H1 (cell line): Measurements from ENCODE around the gene KIAA1328. TPM values are rescaled to one million over a fixed set of nuclear protein-coding genes. Genes with fewer than 3 reads are reported as not detected.

ENCODE experiments used
- CTCF ChIA-PET: fragments of 300-600 bp; sonication (Branson Sonifier 250); formaldehyde crosslinking; loops from one replicate; lab custom pipeline; 2021; ENCODE audit not compliant: partially characterized antibody; lab: Charles Lee
- POLR2A ChIA-PET: fragments of 300-600 bp; sonication (Branson Sonifier 250); formaldehyde crosslinking; loops from one replicate; lab custom pipeline; 2021; ENCODE audit warnings: inconsistent platforms; ENCODE audit not compliant: partially characterized antibody; lab: Charles Lee
- DNase-seq, 2 experiments: peaks; one replicate each; pipeline versions ENCODE4 v3.0.0 to v3.0.0-alpha.2; 2010 to 2022; ENCODE audit warnings: low spot score in 2 of 2, low read depth in 1 of 2, mixed read lengths in 1 of 2
- FAIRE-seq: peaks from 2 replicates; lab custom pipeline; 2011; peaks lifted over from hg19 to GRCh38; lab: Jason Lieb, UNC
- H2AFZ ChIP-seq: 2 replicates; pipeline ENCODE4 v1.8.1; 2012; ENCODE audit warnings: low read length, inconsistent platforms
- H2AK5ac ChIP-seq: 2 replicates; pipeline ENCODE4 v1.6.1; 2013; ENCODE audit warnings: low read depth, low read length
- H2BK120ac ChIP-seq: replicated peaks from 2 replicates; pipeline ENCODE3; 2013; ENCODE audit warnings: low read depth, low read length, inconsistent platforms
- H2BK12ac ChIP-seq: 2 replicates; pipeline ENCODE4 v1.6.1; 2013; ENCODE audit warnings: low read depth, low read length
- H2BK15ac ChIP-seq: 2 replicates; pipeline ENCODE4 v1.6.1; 2013; ENCODE audit warnings: low read length
- H2BK20ac ChIP-seq: 2 replicates; pipeline ENCODE4 v1.6.1; 2013; ENCODE audit warnings: low read length
- H2BK5ac ChIP-seq: 2 replicates; pipeline ENCODE4 v1.6.1; 2013; ENCODE audit warnings: low read depth, low read length
- H3K14ac ChIP-seq: 2 replicates; pipeline ENCODE4 v1.6.1; 2013; ENCODE audit warnings: inconsistent platforms; ENCODE audit not compliant: insufficient read length
- H3K18ac ChIP-seq: 2 replicates; pipeline ENCODE4 v1.6.1; 2013; ENCODE audit warnings: low read length; ENCODE audit errors: extremely low read depth
- H3K23ac ChIP-seq: 2 replicates; pipeline ENCODE4 v1.6.1; 2013; ENCODE audit warnings: inconsistent platforms; ENCODE audit not compliant: insufficient read length
- H3K23me2 ChIP-seq: 2 replicates; pipeline ENCODE4 v1.6.1; 2013; ENCODE audit warnings: low read depth, low read length
- H3K27ac ChIP-seq: 2 replicates; pipeline ENCODE4 v1.6.1; 2011; ENCODE audit warnings: low read depth, low read length, inconsistent platforms
- H3K27me3 ChIP-seq, 4 experiments: replicated peaks in 1 of 4; 1 replicate in 1 of 4; 2 replicates in 3 of 4; pipeline versions ENCODE4 v1.6.1 to v1.8.1; 2011 to 2013; ENCODE audit warnings: low read length in 3 of 4, mild to moderate bottlenecking in 3 of 4, inconsistent platforms in 2 of 4, mixed read lengths in 2 of 4, moderate library complexity in 1 of 4; ENCODE audit not compliant: control insufficient read depth in 3 of 4, insufficient read depth in 3 of 4; ENCODE audit errors: extremely low read depth in 1 of 4
- H3K36me3 ChIP-seq, 4 experiments: 2 replicates each; pipeline versions ENCODE4 v1.6.1 to v1.8.1; 2011 to 2013; ENCODE audit warnings: mild to moderate bottlenecking in 4 of 4, low read length in 3 of 4, moderate library complexity in 2 of 4, control low read depth in 1 of 4, inconsistent platforms in 1 of 4; ENCODE audit not compliant: insufficient read depth in 4 of 4, control insufficient read depth in 2 of 4
- H3K4ac ChIP-seq: replicated peaks from 2 replicates; pipeline ENCODE3; 2013; ENCODE audit warnings: low read length, low read depth, mixed read lengths, inconsistent platforms; ENCODE audit not compliant: insufficient read length
- H3K4me1 ChIP-seq, 4 experiments: replicated peaks in 1 of 4; 1 replicate in 1 of 4; 2 replicates in 3 of 4; pipeline versions ENCODE4 v1.6.1 to v1.8.1; 2011 to 2013; ENCODE audit warnings: low read length in 3 of 4, inconsistent platforms in 2 of 4, mixed read lengths in 1 of 4; ENCODE audit not compliant: insufficient read depth in 4 of 4, control insufficient read depth in 3 of 4
- H3K4me2 ChIP-seq, 2 experiments: 2 replicates each; pipeline versions ENCODE4 v1.6.1 to v1.8.1; 2011 to 2013; ENCODE audit warnings: low read depth in 2 of 2, low read length in 2 of 2, control low read depth in 1 of 2, inconsistent platforms in 1 of 2, mild to moderate bottlenecking in 1 of 2; ENCODE audit not compliant: insufficient read depth in 1 of 2
- H3K4me3 ChIP-seq, 4 experiments: fragments of 200-600, 300-600 bp in 1 of 4; sonication (generic), shearing (Covaris generic), sonication (Bioruptor Twin) in 1 of 4; 2 replicates each; pipeline versions ENCODE4 v1.5.1 to v1.8.1; 2011 to 2016; ENCODE audit warnings: low read length in 4 of 4, low read depth in 3 of 4, control low read depth in 2 of 4, inconsistent platforms in 2 of 4, mild to moderate bottlenecking in 2 of 4, mixed read lengths in 1 of 4, moderate library complexity in 1 of 4; ENCODE audit not compliant: insufficient read depth in 2 of 4; ENCODE audit errors: extremely low read depth in 1 of 4
- H3K56ac ChIP-seq: replicated peaks from 2 replicates; pipeline ENCODE3; 2013; ENCODE audit warnings: low read depth, mild to moderate bottlenecking, mixed read lengths, low read length, inconsistent platforms; ENCODE audit not compliant: insufficient read length
- H3K79me1 ChIP-seq: 2 replicates; pipeline ENCODE4 v1.6.1; 2013; ENCODE audit warnings: low read depth, low read length, control low read depth
- H3K79me2 ChIP-seq, 2 experiments: 2 replicates each; pipeline versions ENCODE4 v1.6.1 to v1.8.1; 2012 to 2013; ENCODE audit warnings: low read length in 2 of 2, mild to moderate bottlenecking in 2 of 2, inconsistent platforms in 1 of 2; ENCODE audit not compliant: insufficient read depth in 2 of 2, control insufficient read depth in 1 of 2
- H3K9ac ChIP-seq, 4 experiments: replicated peaks in 1 of 4; 1 replicate in 1 of 4; 2 replicates in 3 of 4; pipeline versions ENCODE4 v1.6.1 to v1.8.1; 2011 to 2013; ENCODE audit warnings: low read depth in 3 of 4, low read length in 3 of 4, control low read depth in 2 of 4, mild to moderate bottlenecking in 2 of 4, moderate library complexity in 2 of 4, inconsistent platforms in 1 of 4; ENCODE audit errors: extremely low read depth in 1 of 4
- H3K9me3 ChIP-seq, 2 experiments: 2 replicates each; pipeline versions ENCODE4 v1.6.1 to v1.8.1; 2012 to 2013; ENCODE audit warnings: mild to moderate bottlenecking in 2 of 2, moderate library complexity in 2 of 2, control low read depth in 1 of 2, inconsistent platforms in 1 of 2, low read depth in 1 of 2, low read length in 1 of 2, mixed read lengths in 1 of 2; ENCODE audit not compliant: insufficient read depth in 2 of 2
- H4K20me1 ChIP-seq, 2 experiments: replicated peaks in 1 of 2; 2 replicates each; pipeline versions ENCODE3 to v1.8.1; 2011 to 2013; ENCODE audit warnings: inconsistent platforms in 2 of 2, low read length in 2 of 2, mild to moderate bottlenecking in 1 of 2; ENCODE audit not compliant: insufficient read depth in 2 of 2, control insufficient read depth in 1 of 2
- H4K5ac ChIP-seq: 2 replicates; pipeline ENCODE4 v1.6.1; 2013; ENCODE audit warnings: low read length, low read depth, mixed read lengths, inconsistent platforms; ENCODE audit not compliant: insufficient read length
- H4K8ac ChIP-seq: 2 replicates; pipeline ENCODE4 v1.8.0; 2013; ENCODE audit warnings: mild to moderate bottlenecking, moderate library complexity, low read length, inconsistent platforms; ENCODE audit not compliant: insufficient read depth; ENCODE audit errors: extremely low read depth
- H4K91ac ChIP-seq: replicated peaks from 2 replicates; pipeline ENCODE3; 2013; ENCODE audit warnings: low read length, mixed read lengths, inconsistent platforms; ENCODE audit not compliant: insufficient read length
- CHD1 ChIP-seq: IDR thresholded peaks from 2 replicates; pipeline ENCODE4 v1.6.1; 2012; ENCODE audit warnings: low read depth, low read length, improper control_type of control experiment
- CTBP2 ChIP-seq: IDR thresholded peaks from 2 replicates; pipeline ENCODE4 v1.7.0; 2011; ENCODE audit warnings: borderline replicate concordance, mild to moderate bottlenecking, moderate library complexity, mixed read lengths, low read length; ENCODE audit not compliant: insufficient read depth, insufficient read length
- E2F6 ChIP-seq: IDR thresholded peaks from 2 replicates; pipeline ENCODE4 v1.6.1; 2012; ENCODE audit warnings: inconsistent platforms
- EP300 ChIP-seq, 2 experiments: IDR thresholded peaks; 1 replicate in 1 of 2; 2 replicates in 1 of 2; pipeline ENCODE4 v1.6.1; 2011 to 2012; ENCODE audit warnings: low read depth in 2 of 2, low read length in 2 of 2, mild to moderate bottlenecking in 2 of 2, borderline replicate concordance in 1 of 2, inconsistent platforms in 1 of 2, moderate library complexity in 1 of 2
- FOSL1 ChIP-seq: IDR thresholded peaks from 2 replicates; pipeline ENCODE4 v1.6.1; 2011; ENCODE audit warnings: mild to moderate bottlenecking, low read depth, low read length, moderate library complexity; ENCODE audit not compliant: insufficient read depth
- JUN ChIP-seq: IDR thresholded peaks from 2 replicates; pipeline ENCODE4 v1.6.1; 2011; ENCODE audit warnings: low read depth, mild to moderate bottlenecking, improper control_type of control experiment, low read length
- MAX ChIP-seq: IDR thresholded peaks from 2 replicates; pipeline ENCODE4 v1.6.1; 2012; ENCODE audit warnings: inconsistent platforms
- PHF8 ChIP-seq: fragments of 200-600 bp; sonication (generic); conservative IDR thresholded peaks from 2 replicates; pipeline ENCODE4 v1.7.1; 2012; ENCODE audit warnings: low read depth, mild to moderate bottlenecking, inconsistent platforms, low read length, moderate library complexity
- TBP ChIP-seq: IDR thresholded peaks from 2 replicates; pipeline ENCODE4 v1.6.1; 2011; ENCODE audit warnings: low read depth, low read length, improper control_type of control experiment
- TCF12 ChIP-seq: IDR thresholded peaks from 2 replicates; pipeline ENCODE4 v1.6.1; 2011; ENCODE audit warnings: low read depth, mild to moderate bottlenecking, low read length
- TEAD4 ChIP-seq: IDR thresholded peaks from 2 replicates; pipeline ENCODE4 v1.6.1; 2012; ENCODE audit warnings: low read depth, low read length, inconsistent platforms, mixed read lengths
- YY1 ChIP-seq: IDR thresholded peaks from 2 replicates; pipeline ENCODE4 v1.6.1; 2011; ENCODE audit warnings: low read depth, mild to moderate bottlenecking, low read length
- ZNF274 ChIP-seq: IDR thresholded peaks from 2 replicates; pipeline ENCODE4 v1.7.0; 2012; ENCODE audit warnings: low read length, borderline replicate concordance; ENCODE audit errors: extremely low read depth
- WGBS, 2 experiments: shearing (Covaris generic) in 1 of 2; methylation state at CpG; one replicate each; pipeline versions ENCODE4 v1.1.6 to v1.1.7; 2013 to 2015; ENCODE audit warnings: low lambda C conversion rate in 2 of 2, mixed read lengths in 2 of 2, inconsistent platforms in 1 of 2, low coverage in 1 of 2, missing lambda C conversion rate in 1 of 2; ENCODE audit not compliant: insufficient replicate concordance in 2 of 2, insufficient coverage in 1 of 2, insufficient read length in 1 of 2; ENCODE audit errors: extremely low coverage in 1 of 2, missing lambda C conversion rate in 1 of 2; 5-methylcytosine and 5-hydroxymethylcytosine counted together
- polyA plus RNA-seq, 7 experiments: library from polyadenylated mRNA; depleted of rRNA in 3 of 7; stranded (reverse) in 5 of 7; unstranded in 2 of 7; fragments of >200 nt in 5 of 7; fragments of 200-250 nt in 2 of 7; gene quantifications; 1 replicate in 5 of 7; 2 replicates in 1 of 7; 4 replicates in 1 of 7; pipeline versions ENCODE4 v1.2.1 to v1.2.3, GENCODE V29; 2011 to 2013; ENCODE audit warnings: missing spikeins in 2 of 7, mixed read lengths in 2 of 7
- total RNA-seq: library from RNA; stranded (reverse); fragmentation: NEBNext Ultra II Directional; extraction: Animal tissue kit (Norgen Biotek cat#: 25700); gene quantifications from 2 replicates; pipeline ENCODE4 v1.2.1, GENCODE V29; 2021

Gene KIAA1328
- total and polyA plus RNA-seq, 2 of the 8 experiments (the other 6 are each of a cell fraction or from before 2014, with no cell fraction given) = 2.6 to 5.7 TPM

- no peak overlapping the region for H3K4me2 ChIP-seq
- no peak overlapping the region for H3K23ac ChIP-seq
- no peak overlapping the region for H3K14ac ChIP-seq
- H3K79me2 ChIP-seq = no peaks in the 10 kb centered on the region
- DNase-seq (no peak), FAIRE-seq (no peak)
- no peak overlapping the region for H3K18ac ChIP-seq
- TF ChIP-seq CTBP2 = no peak
- no peak for TF ChIP-seq PHF8
- no peak for TF ChIP-seq CHD1
- no peak for TF ChIP-seq TEAD4
- no peak for TF ChIP-seq JUN
- no peak for TF ChIP-seq YY1
- TF ChIP-seq TBP = no peak
- TF ChIP-seq MAX = no peak
- no peak for TF ChIP-seq TCF12
- TF ChIP-seq E2F6 = no peak
- TF ChIP-seq EP300 (IDR thresholded peaks at IDR 0.05; ENCODE audit: borderline replicate concordance in 1 of 2, low read depth in 2 of 2, low read length in 2 of 2) = no peak
- TF ChIP-seq FOSL1 = no peak
- TF ChIP-seq ZNF274 = no peak
- TF ChIP-seq, all 59 proteins: peak for 0
- H2AK5ac ChIP-seq = no peak overlapping the region
- H2BK12ac ChIP-seq = no peak overlapping the region
- no peak overlapping the region for H2AFZ ChIP-seq
- H3K23me2 ChIP-seq = no peaks in the 10 kb centered on the region
- H3K9ac ChIP-seq = no peak overlapping the region
- 98% methylated on average over 9 of the region's 9 CpGs; no CpG with 5 or more reads in 1 of the 2 experiments for WGBS, 2 experiments
- H4K20me1 ChIP-seq = no peaks in the 10 kb centered on the region
- no peak overlapping the region for H4K5ac ChIP-seq
- H2BK120ac ChIP-seq = no peak overlapping the region
- H3K4me1 ChIP-seq = 0 out of 7 replicates have a peak, but pooled peaks cover 0 to 2% (median 0%) of the 10 kb centered on the region in 4 experiments
- peaks cover 4 to 9% of the 10 kb centered on the region in 2 experiments; a peak in 3 of 4 replicates for H3K9me3 ChIP-seq
- POLR2A ChIA-PET = interaction anchor here (1.2 kb wide), 1 partner anchor 12 kb away, joined by 3 read pairs; no protein-coding TSS in a partner anchor
- CTCF ChIA-PET = interaction anchor here (1.0 to 3.7 kb wide), 2 partner anchors 18 to 59 kb away, joined by 3 to 12 read pairs; no protein-coding TSS in a partner anchor
- peaks cover 0 to 10% (median 0%) of the 10 kb centered on the region in 4 experiments; a peak in 1 of 8 replicates for H3K36me3 ChIP-seq
- H4K8ac ChIP-seq = no peak overlapping the region
- no peaks in the 10 kb centered on the region for H3K27me3 ChIP-seq
- no peak overlapping the region for H2BK20ac ChIP-seq
- H3K4me3 ChIP-seq = no peak overlapping the region
- no peak overlapping the region for H2BK5ac ChIP-seq
- H3K79me1 ChIP-seq = no peaks in the 10 kb centered on the region
- H3K4ac ChIP-seq = no peak overlapping the region
- H3K56ac ChIP-seq = no peak overlapping the region
- no peak overlapping the region for H2BK15ac ChIP-seq
- no peak overlapping the region for H3K27ac ChIP-seq
- no peak overlapping the region for H4K91ac ChIP-seq
Measured at GRCh38 chr18:36960038-36960437, 131.1 kb downstream of the KIAA1328 start.
